HuH-7.5 (cell line): ENCODE data around the gene NQO1.
"Not testable (repeated sequence)": the region's sequence is repeated elsewhere in the genome, so short reads cannot be mapped to it uniquely, and the experiment has no call there.

ENCODE experiments used
- DNase-seq: peaks from one replicate; pipeline ENCODE4 v3.0.0; 2011; ENCODE audit warnings: low spot score

NQO1 gene

GRCh38 chr16:69741951-69742904 is 15.9 kb upstream of the NQO1 start:
- no peak for DNase-seq

DNA sequence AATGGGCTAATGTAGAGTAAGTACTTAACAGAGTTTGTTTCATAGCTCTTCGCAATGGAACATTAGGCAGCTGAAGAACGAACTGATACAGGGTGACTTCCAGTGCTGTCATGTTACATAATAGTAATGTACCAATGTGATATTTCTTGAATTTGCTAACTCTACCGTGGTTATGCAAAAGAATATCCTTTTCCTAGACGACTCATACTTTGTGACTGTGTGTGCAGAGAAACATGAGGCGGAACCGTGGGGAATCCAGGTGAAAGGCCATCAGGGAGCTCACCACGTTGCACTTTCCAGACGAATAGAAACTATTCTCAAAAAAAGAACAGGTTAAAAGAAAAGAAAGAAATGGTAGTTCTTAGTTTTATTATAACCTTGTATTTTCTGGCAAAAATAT is 15.2 kb upstream of the NQO1 start:
- no peak for DNase-seq

- no peak for DNase-seq
These were observed 5.7 kb upstream of the NQO1 start for GRCh38 chr16:69732101-69732500.

DNA sequence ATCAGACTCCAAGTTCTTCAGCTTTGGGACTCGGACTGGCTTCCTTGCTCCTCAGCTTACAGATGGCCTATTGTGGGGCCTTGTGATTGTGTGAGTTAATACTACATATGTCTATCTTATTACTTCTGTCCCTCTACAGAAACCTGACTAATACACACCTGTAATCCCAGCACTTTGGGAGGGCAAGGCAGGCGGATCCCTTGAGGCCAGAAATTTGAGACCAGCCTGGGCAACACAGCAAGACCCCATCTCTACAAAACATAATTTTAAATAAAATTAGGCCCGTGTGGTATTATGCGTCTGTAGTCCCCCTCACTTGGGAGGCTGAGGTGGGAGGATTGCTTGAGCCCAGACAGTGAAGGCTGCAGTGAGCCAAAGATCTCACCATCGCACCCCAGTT is 4.9 kb upstream of the NQO1 start:
- DNase-seq: not testable (repeated sequence)

DNA sequence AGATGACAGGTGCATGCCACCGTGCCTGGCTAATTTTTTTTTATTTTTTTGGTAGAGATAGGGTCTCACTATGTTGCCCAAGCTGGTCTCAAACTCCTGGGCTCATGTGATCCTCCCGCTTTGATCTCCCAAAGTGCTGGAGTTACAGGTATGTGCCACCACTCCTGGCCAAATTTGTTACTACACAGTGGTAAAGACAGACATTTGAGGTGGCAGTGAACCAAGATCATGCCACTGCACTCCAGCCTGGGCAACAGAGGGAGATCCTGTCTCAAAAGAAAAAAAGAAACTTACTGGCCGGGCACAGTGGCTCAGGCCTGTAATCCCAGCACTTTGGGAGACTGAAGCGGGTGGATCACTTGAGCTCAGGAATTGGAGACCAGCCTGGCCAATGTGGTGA is 2.7 kb upstream of the NQO1 start:
- DNase-seq: not testable (repeated sequence)

- DNase-seq: no peak
These were observed 1.5 kb upstream of the NQO1 start for GRCh38 chr16:69727916-69728270.

GRCh38 chr16:69725480-69726312 is 664 bp downstream of the NQO1 start:
- DNase-seq: no peak

- DNase-seq: no peak
These were observed 1.3 kb downstream of the NQO1 start for GRCh38 chr16:69724981-69725479.

GRCh38 chr16:69724414-69724873 is 1.9 kb downstream of the NQO1 start:
- no peak for DNase-seq

- no peak for DNase-seq
These were observed 4.9 kb downstream of the NQO1 start for GRCh38 chr16:69721441-69721957.

DNA sequence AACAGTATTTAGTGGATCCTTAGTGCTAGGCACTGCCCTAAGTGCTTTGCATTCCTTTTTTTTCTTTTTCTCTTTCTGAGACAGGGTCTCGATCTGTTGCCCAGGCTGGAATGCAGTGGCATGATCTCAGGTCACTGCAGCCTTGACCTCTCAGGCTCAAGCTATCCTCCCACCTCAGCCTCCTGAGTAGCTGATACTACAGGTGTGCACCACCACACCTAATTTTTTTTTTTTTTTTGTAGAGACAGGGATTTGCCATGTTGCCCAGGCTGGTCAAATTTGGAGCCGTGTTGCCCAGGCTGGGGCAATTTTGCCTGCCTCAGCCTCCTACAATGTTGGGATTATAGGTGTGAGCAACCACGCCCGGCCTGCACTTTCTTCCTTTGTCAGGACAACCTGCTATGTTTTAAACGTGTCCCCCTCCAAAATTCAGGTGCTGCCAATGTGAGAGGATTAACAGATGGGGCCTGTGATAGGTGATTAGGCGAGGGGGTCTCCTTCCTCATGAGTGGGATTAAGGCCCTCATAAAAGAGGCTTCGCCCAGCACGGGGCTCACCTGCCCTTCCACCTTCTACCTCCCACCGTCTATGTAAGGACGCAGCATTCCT is 5.4 kb downstream of the NQO1 start:
- no peak for DNase-seq

GRCh38 chr16:69718111-69718764 is 8.1 kb downstream of the NQO1 start:
- no peak for DNase-seq

DNA sequence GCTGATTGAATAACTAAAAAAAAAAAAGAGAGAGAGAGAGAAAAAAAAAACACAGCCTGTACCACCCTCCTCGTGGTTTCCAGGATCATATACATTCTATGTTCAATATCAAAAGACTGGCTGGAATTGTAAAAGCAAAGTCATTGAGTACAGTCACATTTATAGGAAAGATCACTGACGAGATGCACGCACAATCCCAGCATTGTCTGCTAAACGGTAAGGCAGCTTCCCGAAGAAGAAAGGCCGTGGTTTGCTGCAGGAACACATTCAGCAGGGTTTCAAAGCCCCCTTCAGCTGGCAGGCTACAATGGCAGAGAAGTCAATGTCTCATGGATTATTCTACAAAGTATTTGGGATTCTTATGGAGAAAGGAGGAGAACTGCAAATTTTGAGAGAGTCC is 9.3 kb downstream of the NQO1 start:
- DNase-seq: no peak

- DNase-seq: no peak
These were observed 13.3 kb downstream of the NQO1 start for GRCh38 chr16:69712914-69713581.

DNA sequence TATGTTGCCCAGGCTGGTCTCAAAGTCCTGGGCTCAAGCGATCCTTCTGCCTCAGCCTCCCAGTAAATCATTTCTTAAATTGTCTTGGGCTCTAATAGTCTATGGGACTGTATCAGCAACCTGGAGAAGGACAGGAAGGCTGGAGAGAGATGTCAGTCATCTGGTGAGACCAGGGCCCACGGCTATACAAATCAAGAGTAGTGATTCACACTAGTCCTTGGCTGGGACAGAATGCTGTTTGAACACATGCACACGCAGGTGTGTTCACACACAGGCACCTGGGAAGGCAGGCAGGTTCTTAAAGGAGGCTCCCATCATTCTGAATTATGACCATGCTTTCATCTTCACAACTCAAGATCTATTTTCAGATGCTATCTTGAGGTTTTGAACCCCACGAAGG is 14.1 kb downstream of the NQO1 start:
- no peak for DNase-seq

DNA sequence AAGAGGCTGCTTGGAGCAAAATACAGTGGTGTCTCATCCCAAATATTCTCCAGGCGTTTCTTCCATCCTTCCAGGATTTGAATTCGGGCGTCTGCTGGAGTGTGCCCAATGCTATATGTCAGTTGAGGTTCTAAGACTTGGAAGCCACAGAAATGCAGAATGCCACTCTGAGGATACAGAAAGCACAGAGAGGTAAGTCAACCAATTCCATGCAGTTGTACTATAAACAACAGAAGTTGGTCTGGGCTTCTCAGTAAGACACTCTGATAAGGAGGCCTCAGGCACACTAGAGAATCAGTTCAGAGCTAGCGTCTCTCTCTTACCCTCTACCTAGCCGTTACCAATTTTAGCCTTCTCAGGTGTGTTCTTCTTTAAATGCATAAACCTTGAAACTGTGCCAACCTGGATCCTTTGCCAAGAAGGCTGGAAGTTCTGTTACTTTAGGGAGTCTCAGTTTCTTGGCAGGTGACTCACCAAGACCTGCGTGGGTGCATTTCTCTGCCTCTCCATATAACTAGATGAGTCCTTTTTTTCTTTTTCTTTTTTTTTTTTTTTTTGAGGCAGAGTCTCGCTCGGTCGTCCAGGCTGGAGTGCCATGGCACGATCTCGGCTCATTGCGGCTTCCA is 15.1 kb downstream of the NQO1 start:
- no peak for DNase-seq

DNA sequence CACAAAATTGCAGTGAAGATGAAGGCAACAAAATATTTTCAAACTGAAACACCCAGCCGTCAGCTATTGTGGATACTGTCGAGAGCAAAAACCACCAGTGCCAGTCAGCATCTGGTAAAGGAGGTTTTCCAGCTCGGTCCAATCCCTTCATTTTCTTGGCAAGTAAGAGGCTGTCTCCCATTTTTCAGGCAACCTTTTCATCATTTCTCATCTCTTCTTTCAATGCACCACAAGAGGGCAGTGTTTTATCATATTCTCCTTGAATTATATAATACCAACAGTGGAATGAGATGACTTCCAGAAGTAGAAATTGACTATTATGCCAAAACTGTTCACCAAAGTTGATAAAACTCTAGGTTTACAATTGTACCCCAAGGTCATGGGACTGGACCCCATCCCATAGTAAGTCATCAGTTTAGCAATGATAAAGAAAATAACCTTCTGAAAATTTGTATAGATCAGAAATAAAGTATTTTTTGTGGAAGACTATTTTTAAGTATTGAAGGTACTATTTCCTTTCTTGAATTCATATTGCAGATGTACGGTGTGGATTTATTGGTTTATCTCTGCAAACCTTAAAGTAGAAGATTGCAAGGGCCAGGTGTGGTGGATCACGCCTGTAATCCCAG is 16.8 kb downstream of the NQO1 start:
- DNase-seq: peak; percentile 39

DNA sequence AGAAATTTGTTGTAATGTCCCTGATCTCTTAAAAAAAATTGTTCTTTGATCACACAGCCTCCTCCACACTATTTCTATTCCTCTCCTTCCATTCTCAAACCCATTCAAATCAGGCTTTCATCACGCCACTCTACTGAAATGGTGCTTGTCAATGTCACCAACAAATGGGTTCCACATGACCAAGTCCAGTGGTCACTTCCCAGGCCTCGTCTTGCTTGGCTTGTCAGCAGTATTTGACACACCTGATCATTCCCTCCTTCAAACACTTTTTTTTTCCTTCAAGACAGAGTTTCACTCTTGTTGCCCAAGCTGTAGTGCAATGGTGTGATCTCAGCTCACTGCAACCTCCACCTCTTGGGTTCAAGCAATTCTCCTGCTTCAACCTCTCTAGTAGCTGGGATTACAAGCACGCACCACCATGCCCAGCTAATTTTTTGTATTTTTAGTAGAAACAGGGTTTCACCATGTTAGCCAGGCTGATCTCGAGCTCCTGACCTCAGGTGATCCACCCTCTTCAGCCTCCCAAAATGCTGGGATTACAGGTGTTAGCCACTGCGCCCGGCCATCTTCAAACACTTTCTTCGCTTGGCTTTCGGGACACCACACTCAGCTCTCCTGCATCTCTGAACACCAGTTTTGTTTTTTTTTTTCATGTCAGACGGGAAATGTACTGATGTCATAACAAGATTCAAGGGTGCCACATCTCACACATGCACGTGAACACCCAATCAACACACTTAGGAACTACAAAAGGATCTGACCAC is 18.3 kb downstream of the NQO1 start:
- DNase-seq: no peak

GRCh38 chr16:69706975-69707340 is 19.4 kb downstream of the NQO1 start:
- DNase-seq: no peak
